Measurements from ENCODE around the gene MORF4L2. TPM values are rescaled to one million over a fixed set of nuclear protein-coding genes. Genes with fewer than 3 reads are reported as not detected.

MORF4L2 gene
- total and polyA plus RNA-seq, 4 donors = 90.9 to 366 (median 175) TPM

- no peak for DNase-seq (ENCODE audit: low spot score)
- H3K4me3 ChIP-seq (ENCODE audit: low read depth in 1 of 3, low read length in 3 of 3) = peak overlapping the region; percentile 50 to 66 (median 65)
- peak overlapping the region; percentile 66 to 90 for H3K9ac ChIP-seq (ENCODE audit: low read depth in 1 of 2, low read length in 2 of 2)
- peak overlapping the region; percentile 78 to 90 for H3K27ac ChIP-seq (ENCODE audit: low read depth in 1 of 2, low read length in 2 of 2)
- peaks cover 0 to 2% (median 0%) of the 10 kb centered on the region in 4 donors for H3K27me3 ChIP-seq (ENCODE audit: control insufficient read depth in 4 of 4, insufficient read depth in 4 of 4, low read length in 3 of 4)
- WGBS = 28% methylated on average over 6 of the region's 6 CpGs
- H3K36me3 ChIP-seq (ENCODE audit: control insufficient read depth in 4 of 4, insufficient read depth in 3 of 4, low read depth in 1 of 4, low read length in 3 of 4) = no peaks in the 10 kb centered on the region
- TF ChIP-seq, protein P1, sequence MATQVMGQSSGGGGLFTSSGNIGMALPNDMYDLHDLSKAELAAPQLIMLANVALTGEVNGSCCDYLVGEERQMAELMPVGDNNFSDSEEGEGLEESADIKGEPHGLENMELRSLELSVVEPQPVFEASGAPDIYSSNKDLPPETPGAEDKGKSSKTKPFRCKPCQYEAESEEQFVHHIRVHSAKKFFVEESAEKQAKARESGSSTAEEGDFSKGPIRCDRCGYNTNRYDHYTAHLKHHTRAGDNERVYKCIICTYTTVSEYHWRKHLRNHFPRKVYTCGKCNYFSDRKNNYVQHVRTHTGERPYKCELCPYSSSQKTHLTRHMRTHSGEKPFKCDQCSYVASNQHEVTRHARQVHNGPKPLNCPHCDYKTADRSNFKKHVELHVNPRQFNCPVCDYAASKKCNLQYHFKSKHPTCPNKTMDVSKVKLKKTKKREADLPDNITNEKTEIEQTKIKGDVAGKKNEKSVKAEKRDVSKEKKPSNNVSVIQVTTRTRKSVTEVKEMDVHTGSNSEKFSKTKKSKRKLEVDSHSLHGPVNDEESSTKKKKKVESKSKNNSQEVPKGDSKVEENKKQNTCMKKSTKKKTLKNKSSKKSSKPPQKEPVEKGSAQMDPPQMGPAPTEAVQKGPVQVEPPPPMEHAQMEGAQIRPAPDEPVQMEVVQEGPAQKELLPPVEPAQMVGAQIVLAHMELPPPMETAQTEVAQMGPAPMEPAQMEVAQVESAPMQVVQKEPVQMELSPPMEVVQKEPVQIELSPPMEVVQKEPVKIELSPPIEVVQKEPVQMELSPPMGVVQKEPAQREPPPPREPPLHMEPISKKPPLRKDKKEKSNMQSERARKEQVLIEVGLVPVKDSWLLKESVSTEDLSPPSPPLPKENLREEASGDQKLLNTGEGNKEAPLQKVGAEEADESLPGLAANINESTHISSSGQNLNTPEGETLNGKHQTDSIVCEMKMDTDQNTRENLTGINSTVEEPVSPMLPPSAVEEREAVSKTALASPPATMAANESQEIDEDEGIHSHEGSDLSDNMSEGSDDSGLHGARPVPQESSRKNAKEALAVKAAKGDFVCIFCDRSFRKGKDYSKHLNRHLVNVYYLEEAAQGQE (IDR thresholded peaks at IDR 0.05) = no peak
- TF ChIP-seq FOXA1 (IDR thresholded peaks at IDR 0.05) = no peak
- TF ChIP-seq YY1 (IDR thresholded peaks at IDR 0.05) = no peak
- no peak for TF ChIP-seq TAF1 (conservative IDR thresholded peaks at IDR 0.05)
- TF ChIP-seq CTCF (IDR thresholded peaks at IDR 0.05; ENCODE audit: low read depth, low read length, missing input control) = no peak
- TF ChIP-seq RXRA (IDR thresholded peaks at IDR 0.05) = no peak
- no peak for TF ChIP-seq HNF4A (conservative IDR thresholded peaks at IDR 0.05)
- no peak for TF ChIP-seq JUND (IDR thresholded peaks at IDR 0.05)
- TF ChIP-seq NR2F2 (IDR thresholded peaks at IDR 0.05) = no peak
- no peak for TF ChIP-seq HNF4G (IDR thresholded peaks at IDR 0.05)
- H3K9me3 ChIP-seq (ENCODE audit: control insufficient read depth in 4 of 4, low read length in 3 of 4) = no peaks in the 10 kb centered on the region
- H3K4me1 ChIP-seq (ENCODE audit: control insufficient read depth in 4 of 4, insufficient read depth in 4 of 4, low read length in 3 of 4) = peaks cover 0 to 6% (median 4%) of the 10 kb centered on the region in 4 donors
Observed at GRCh38 chrX:103630171-103630511, 56.4 kb downstream of the MORF4L2 start.

GRCh38 chrX:103629318-103630170 lies 57.0 kb downstream of the MORF4L2 start:
- Histone ChIP-seq H3K27me3 (ENCODE audit: control insufficient read depth in 4 of 4, insufficient read depth in 4 of 4, low read length in 3 of 4) (peaks cover 0 to 2% (median 0%) of the 10 kb centered on the region in 4 donors), H3K4me3 (ENCODE audit: low read depth in 1 of 3, low read length in 3 of 3) (peak overlapping the region; percentile 50 to 66 (median 65)), H3K27ac (ENCODE audit: low read depth in 1 of 2, low read length in 2 of 2) (peak overlapping the region; percentile 78 to 90), H3K4me1 (ENCODE audit: control insufficient read depth in 4 of 4, insufficient read depth in 4 of 4, low read length in 3 of 4) (peaks cover 0 to 6% (median 4%) of the 10 kb centered on the region in 4 donors), H3K36me3 (ENCODE audit: control insufficient read depth in 4 of 4, insufficient read depth in 3 of 4, low read depth in 1 of 4, low read length in 3 of 4) (no peaks in the 10 kb centered on the region), H3K9me3 (ENCODE audit: control insufficient read depth in 4 of 4, low read length in 3 of 4) (no peaks in the 10 kb centered on the region), H3K9ac (ENCODE audit: low read depth in 1 of 2, low read length in 2 of 2) (peak overlapping the region; percentile 66 to 90)
- TF ChIP-seq YY1 (IDR thresholded peaks at IDR 0.05) = peak; percentile 79
- TF ChIP-seq, protein P2, sequence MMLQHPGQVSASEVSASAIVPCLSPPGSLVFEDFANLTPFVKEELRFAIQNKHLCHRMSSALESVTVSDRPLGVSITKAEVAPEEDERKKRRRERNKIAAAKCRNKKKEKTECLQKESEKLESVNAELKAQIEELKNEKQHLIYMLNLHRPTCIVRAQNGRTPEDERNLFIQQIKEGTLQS (IDR thresholded peaks at IDR 0.05) = no peak
- peak; percentile 17 to 36 for TF ChIP-seq RAD21 (IDR thresholded peaks at IDR 0.05)
- TF ChIP-seq, protein P1 (IDR thresholded peaks at IDR 0.05) = peak; percentile 23
- peak; percentile 51 for DNase-seq (ENCODE audit: low spot score)
- WGBS = under 1% methylated on average over 49 of the region's 49 CpGs

Measured in liver (tissue), 9 donors.